HG02610 (cell line): Measurements from ENCODE around the gene SPANXN1.
"Not testable (repeated sequence)": the region's sequence is repeated elsewhere in the genome, so short reads cannot be mapped to it uniquely, and the experiment has no call there.

Source experiments
- ATAC-seq: cut with Tn5 transposase; IDR thresholded peaks from one replicate; pipeline ENCODE4 v1.9.1; 2021; ENCODE audit warnings: mild to moderate bottlenecking, moderate library complexity; ENCODE audit not compliant: unreplicated experiment

SPANXN1 gene, protein sequence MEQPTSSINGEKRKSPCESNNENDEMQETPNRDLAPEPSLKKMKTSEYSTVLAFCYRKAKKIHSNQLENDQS

DNA sequence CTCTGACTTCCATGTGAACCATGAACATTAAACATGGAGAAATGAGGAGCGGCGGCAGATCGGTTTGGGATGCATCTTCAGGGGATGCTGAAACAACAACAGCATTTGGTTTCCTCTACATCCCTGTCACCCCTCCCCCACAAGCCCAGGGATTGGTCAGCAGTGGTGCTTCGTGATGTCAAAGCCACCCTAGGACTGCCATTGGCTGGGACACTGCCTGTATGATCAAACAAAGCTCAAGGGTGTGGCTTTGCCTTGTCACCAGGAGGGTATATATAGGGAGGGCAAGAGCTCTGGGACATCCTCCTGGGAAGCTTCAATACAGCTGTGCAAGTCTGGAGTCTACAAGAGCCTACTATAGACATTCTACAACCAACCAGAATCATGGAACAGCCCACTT, at the start of gene SPANXN1:
Gene SPANXN1 (plus strand): TSS at position 301 of the 400 bp plus-strand sequence. CDS start 84 bp downstream, at position 385.
- not testable (repeated sequence) for ATAC-seq

DNA sequence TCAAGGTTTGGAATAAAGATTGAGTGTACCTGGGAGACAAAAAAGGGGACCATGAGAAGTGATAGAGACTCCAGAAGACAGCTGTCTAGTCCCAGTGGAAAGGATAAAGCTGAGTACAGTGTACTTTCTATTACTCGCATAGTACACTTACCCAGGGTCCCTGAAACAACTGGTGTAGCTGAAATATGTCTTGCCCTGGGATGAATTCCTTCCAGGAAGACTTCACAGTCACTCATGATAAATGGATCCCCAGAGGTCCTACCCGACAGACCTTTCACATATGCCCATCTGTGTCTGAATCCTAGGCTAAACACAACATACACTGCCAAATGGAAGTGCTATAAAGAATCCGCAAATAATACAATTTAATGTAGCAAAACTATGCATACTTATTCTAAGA, 48.2 kb upstream of the SPANXN1 start:
- ATAC-seq, result no peak

DNA sequence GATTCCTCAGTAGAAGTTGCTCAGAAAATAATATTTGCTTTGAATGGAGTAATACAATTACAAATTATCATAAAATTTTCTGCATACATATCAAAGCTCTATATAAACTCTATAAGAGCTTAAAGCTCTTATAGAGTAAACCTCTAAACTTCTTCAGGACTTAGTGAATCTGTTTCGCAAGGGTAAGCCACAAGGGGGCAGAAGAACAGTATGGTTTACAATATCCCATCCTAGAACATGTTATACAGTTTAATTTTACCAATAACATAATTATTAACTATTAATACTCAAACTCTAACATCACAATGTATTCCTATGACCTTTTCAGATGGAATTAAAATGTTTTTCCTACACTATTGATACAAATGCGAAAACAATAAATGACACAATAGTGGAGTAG, 33.8 kb upstream of the SPANXN1 start:
- ATAC-seq, result no peak

DNA sequence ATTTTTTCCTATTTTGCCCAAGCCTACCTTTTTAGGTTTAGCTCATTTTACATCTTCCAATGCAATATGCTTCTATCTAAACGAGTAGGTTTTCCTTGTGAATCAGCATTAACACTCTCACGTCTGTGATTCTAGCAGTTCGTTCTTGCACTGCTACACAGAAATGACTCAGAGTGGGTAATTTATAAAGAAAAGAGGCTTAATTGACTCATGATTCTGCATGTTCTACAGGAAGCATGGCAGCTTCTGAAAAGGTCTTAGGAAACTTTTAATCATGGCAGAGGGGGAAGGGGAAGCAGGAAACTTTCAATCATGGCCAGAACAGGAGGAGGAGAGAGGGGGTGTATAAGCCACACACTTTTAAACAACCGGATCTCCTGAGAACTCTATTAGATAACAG, 44.9 kb downstream of the SPANXN1 start:
- ATAC-seq, result no peak
